Left lung (tissue), 10 donors: ENCODE data around the gene PERP. TPM values are rescaled to one million over a fixed set of nuclear protein-coding genes. Genes with fewer than 3 reads are reported as not detected.

Source experiments
- ATAC-seq: fragments of 200-7000 bp; cut with Tn5 transposase; one replicate; pipeline ENCODE4 v1.9.1; 2020; ENCODE audit warnings: moderate library complexity
- DNase-seq, 4 donors: peaks; one replicate each; pipeline ENCODE4 v3.0.0-alpha.2; 2013 to 2020
- H3K27ac ChIP-seq, 2 donors: fragments of 200-600 bp; sonication (generic) in 1 of 2; one replicate each; pipeline versions ENCODE4 v1.5.0 to v1.8.0; 2020 to 2021
- H3K27me3 ChIP-seq, 2 donors: fragments of 200-600 bp; sonication (generic) in 1 of 2; one replicate each; pipeline versions ENCODE4 v1.5.0 to v1.8.0; 2020 to 2021
- H3K36me3 ChIP-seq, 2 donors: fragments of 200-600 bp; sonication (generic) in 1 of 2; one replicate each; pipeline versions ENCODE4 v1.5.0 to v1.8.0; 2020 to 2021
- H3K4me1 ChIP-seq, 2 donors: fragments of 200-600 bp; one replicate each; pipeline ENCODE4 v1.8.0; 2021
- H3K4me3 ChIP-seq, 2 donors: fragments of 200-600 bp; sonication (generic) in 1 of 2; one replicate each; pipeline versions ENCODE4 v1.5.0 to v1.8.0; 2020 to 2021; ENCODE audit warnings: mild to moderate bottlenecking in 1 of 2
- H3K9me3 ChIP-seq, 2 donors: fragments of 200-600 bp; sonication (generic) in 1 of 2; one replicate each; pipeline versions ENCODE4 v1.5.0 to v1.8.0; 2020 to 2021
- intact Hi-C, 2 donors: fragments of 100-400 bp; cut with DNase I; formaldehyde crosslinking; loops; one replicate each; pipeline versions ENCODE4 v1.11.2 to v1.14.2; 2022
- polyA plus RNA-seq, 6 donors: library from polyadenylated mRNA; unstranded; fragments of 120-200 nt; gene quantifications; one replicate each; pipeline ENCODE4 v1.2.1, GENCODE V29; 2013; ENCODE audit not compliant: insufficient read length in 6 of 6
- total RNA-seq, 2 donors: library from RNA; stranded (reverse); fragmentation: NEBNext Ultra II Directional; extraction: Animal tissue kit (Norgen Biotek cat#: 25700); gene quantifications; one replicate each; pipeline ENCODE4 v1.2.1, GENCODE V29; 2021
- TF ChIP-seq, protein P1 (sequence below), 2 donors: fragments of 200-600 bp; sonication (generic) in 1 of 2; IDR thresholded peaks; one replicate each; pipeline versions ENCODE4 v1.5.0 to v1.8.0; 2021; ENCODE audit warnings: antibody characterized with exemption in 2 of 2
- donor health status: DM: no; HTN: yes; CAD: no.
- donor health status: DM: no; HTN: no; CAD: no.

Gene PERP
- total and polyA plus RNA-seq, 8 donors = 22.7 to 64.9 (median 25.9) TPM

DNA sequence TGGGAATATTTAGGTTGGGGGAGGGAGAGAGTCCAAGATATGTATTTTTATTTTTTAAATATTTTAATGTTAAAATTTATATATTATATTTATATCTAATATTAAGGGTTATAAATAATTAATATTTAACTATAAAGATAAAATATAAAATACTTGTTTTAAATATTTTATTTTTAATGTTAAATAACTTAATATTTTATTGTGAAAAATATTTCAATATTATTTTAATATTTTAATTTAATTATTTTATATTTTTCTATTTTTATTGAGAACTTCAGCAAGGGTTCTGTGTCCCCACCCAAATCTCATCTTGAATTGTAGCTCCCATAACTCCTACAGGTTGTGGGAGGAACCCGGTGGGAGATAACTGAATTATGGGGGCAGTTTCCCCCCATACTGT lies 34.0 kb downstream of the PERP start:
- peaks cover 0 to 6% of the 10 kb centered on the region in 2 donors for H3K9me3 ChIP-seq
- no peak overlapping the region for H3K4me3 ChIP-seq
- no peaks in the 10 kb centered on the region for H3K27me3 ChIP-seq
- TF ChIP-seq, protein P1, sequence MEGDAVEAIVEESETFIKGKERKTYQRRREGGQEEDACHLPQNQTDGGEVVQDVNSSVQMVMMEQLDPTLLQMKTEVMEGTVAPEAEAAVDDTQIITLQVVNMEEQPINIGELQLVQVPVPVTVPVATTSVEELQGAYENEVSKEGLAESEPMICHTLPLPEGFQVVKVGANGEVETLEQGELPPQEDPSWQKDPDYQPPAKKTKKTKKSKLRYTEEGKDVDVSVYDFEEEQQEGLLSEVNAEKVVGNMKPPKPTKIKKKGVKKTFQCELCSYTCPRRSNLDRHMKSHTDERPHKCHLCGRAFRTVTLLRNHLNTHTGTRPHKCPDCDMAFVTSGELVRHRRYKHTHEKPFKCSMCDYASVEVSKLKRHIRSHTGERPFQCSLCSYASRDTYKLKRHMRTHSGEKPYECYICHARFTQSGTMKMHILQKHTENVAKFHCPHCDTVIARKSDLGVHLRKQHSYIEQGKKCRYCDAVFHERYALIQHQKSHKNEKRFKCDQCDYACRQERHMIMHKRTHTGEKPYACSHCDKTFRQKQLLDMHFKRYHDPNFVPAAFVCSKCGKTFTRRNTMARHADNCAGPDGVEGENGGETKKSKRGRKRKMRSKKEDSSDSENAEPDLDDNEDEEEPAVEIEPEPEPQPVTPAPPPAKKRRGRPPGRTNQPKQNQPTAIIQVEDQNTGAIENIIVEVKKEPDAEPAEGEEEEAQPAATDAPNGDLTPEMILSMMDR (IDR thresholded peaks at IDR 0.05) = no peak
- DNase-seq (no peak), ATAC-seq (no peak)
- no peak overlapping the region for H3K27ac ChIP-seq
- H3K36me3 ChIP-seq = no peaks in the 10 kb centered on the region
- intact Hi-C loops = no loop called here
- no peaks in the 10 kb centered on the region for H3K4me1 ChIP-seq

DNA sequence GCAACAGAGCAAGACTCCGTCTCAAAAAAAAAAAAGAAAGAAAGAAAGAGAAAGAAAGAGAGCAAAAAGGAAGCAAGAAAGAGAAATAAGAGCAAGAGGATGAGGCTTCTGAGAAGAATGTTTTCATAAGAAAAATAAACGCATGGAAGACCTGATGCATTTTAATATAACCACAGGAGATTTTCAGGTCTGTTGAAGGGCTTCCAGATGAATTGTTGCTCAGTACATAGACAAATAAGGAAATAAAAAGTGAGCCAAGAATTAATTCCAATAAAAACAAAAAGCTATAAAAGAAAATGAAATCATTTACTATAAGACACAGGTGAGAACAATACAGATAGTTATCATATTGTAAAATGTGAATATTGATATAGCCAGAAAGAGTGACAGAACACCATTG lies 43.5 kb downstream of the PERP start:
- Histone ChIP-seq H3K27me3 (no peaks in the 10 kb centered on the region), H3K36me3 (no peaks in the 10 kb centered on the region), H3K9me3 (no peaks in the 10 kb centered on the region), H3K27ac (no peak overlapping the region), H3K4me1 (no peaks in the 10 kb centered on the region), H3K4me3 (no peak overlapping the region)
- ATAC-seq = no peak
- DNase-seq = no peak
- TF ChIP-seq, protein P1 (IDR thresholded peaks at IDR 0.05) = no peak
- intact Hi-C loops = no loop called here

DNA sequence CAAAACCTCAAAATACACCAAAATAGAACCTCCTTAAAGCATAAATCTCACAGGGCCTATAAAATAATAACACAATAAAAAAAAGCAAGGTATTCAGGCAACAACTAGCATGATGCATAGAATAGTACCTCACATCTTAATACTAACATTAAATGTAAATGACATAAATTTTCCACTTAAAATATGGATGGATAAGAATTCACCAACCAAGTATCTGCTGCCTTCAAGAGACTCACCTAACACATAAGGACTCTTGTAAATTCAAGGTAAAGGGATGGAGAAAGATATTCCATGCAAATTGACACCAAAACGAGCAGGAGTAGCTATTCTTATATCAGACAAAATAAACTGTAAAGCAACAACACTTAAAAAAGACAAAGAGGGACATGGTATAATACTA lies 52.2 kb downstream of the PERP start:
- no peak overlapping the region for H3K4me3 ChIP-seq
- peaks cover 0 to 4% of the 10 kb centered on the region in 2 donors for H3K9me3 ChIP-seq
- H3K27me3 ChIP-seq = no peaks in the 10 kb centered on the region
- DNase-seq (no peak), ATAC-seq (no peak)
- no peak overlapping the region for H3K27ac ChIP-seq
- TF ChIP-seq, protein P1 (IDR thresholded peaks at IDR 0.05) = no peak
- no peaks in the 10 kb centered on the region for H3K36me3 ChIP-seq
- no peaks in the 10 kb centered on the region for H3K4me1 ChIP-seq
- intact Hi-C loops = no loop called here

DNA sequence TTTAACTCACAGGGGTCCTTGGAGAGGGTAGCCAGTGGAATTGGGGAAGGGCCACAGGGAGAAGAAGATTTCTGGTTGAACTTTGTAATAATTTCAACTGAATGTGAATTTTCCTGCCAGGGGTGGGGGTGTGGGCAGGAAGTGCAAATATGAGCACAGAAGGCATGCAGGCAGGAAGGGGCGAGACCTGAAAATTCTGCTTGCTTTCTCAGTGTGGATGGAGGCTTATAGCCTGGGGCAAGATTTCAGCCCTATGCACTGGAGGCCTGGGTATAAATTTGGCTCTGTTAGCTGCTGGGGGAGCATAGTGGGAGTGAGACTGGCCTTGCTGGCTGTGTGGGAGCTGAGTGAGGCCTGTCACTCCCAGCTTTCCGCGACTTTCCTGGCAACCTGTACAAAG lies 54.4 kb downstream of the PERP start:
- Histone ChIP-seq H3K9me3 (peaks cover 0 to 4% of the 10 kb centered on the region in 2 donors), H3K27ac (no peak overlapping the region), H3K27me3 (no peaks in the 10 kb centered on the region), H3K4me1 (no peaks in the 10 kb centered on the region), H3K36me3 (no peaks in the 10 kb centered on the region), H3K4me3 (no peak overlapping the region)
- ATAC-seq (no peak), DNase-seq (no peak)
- intact Hi-C loops = no loop called here
- TF ChIP-seq, protein P1 (IDR thresholded peaks at IDR 0.05) = no peak

DNA sequence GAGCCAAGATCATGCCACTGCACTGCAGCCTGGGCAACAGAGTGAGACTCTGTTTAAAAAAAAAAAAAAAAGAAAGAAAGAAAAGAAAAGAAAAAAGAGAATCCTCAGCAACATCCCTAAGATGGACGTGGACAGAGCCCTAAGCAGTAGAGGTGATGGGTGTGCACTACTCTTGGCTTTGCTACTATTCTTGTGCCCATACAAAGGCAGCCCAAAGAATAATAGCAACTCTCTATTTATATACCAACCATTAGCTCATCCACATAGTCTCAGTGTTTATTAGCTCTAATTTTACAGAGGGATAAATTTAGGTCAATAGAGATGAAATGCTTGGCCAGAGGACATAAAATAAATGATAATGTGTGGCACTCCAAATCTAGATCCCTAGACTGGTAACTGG lies 62.2 kb downstream of the PERP start:
- Histone ChIP-seq H3K4me1 (no peaks in the 10 kb centered on the region), H3K36me3 (no peaks in the 10 kb centered on the region), H3K27ac (no peak overlapping the region), H3K27me3 (no peaks in the 10 kb centered on the region), H3K4me3 (no peak overlapping the region), H3K9me3 (peaks cover 0 to 6% of the 10 kb centered on the region in 2 donors)
- ATAC-seq (no peak), DNase-seq (no peak)
- TF ChIP-seq, protein P1 (IDR thresholded peaks at IDR 0.05) = no peak
- intact Hi-C loops = no loop called here
